ENCODE measurements around the gene RBM27. TPM values are rescaled to one million over a fixed set of nuclear protein-coding genes. Genes with fewer than 3 reads are reported as not detected.
A peak's percentile ranks its signal among the peaks of the same experiment; 100 is the strongest.
"Not testable (repeated sequence)": the region's sequence is repeated elsewhere in the genome, so short reads cannot be mapped to it uniquely, and the experiment has no call there.

The RBM27 gene
- total and polyA plus RNA-seq, 7 donors, result 5.4 to 30.9 (median 20.1) TPM

DNA sequence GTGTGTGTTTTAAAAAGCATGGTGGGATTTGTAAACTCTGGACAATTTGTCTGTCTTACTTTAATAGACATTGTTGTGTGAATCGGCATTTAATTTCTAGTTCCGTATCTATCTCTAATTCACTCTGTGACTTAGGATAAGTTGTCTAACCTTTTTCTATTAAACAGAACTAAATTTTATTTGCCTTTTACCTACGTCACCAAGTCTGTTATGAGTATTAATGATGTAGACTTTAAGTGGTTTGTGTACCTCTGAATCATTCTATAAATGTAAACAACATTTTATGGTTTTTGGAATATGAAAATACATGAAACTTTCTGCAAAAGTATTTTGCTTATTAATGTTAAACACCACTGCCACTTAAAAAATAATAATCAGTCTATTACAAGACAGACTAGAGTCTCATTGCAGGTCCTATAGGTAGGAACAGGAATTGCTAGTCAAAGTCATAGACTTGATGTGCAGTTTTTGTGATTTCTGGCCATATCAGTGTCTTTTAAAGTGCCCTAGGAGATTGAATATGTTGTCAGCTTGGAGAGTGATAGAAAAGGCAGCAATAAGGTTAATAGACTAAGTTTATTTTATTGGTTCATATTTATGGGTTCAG is 5.6 kb downstream of the RBM27 start:
- TF ChIP-seq POLR2A (IDR thresholded peaks at IDR 0.05) (no peak), EP300 (IDR thresholded peaks at IDR 0.05) (peak in 1 of 4 donors; percentile 18)
- Histone ChIP-seq H3K4me3 (no peak overlapping the region), H3K27me3 (no peaks in the 10 kb centered on the region), H3K4me1 (peaks cover 0 to 65% (median 48%) of the 10 kb centered on the region in 4 donors), H3K27ac (peak overlapping the region in 3 of 4 donors; percentile 5 to 50 (median 38)), H3K36me3 (no peaks in the 10 kb centered on the region), H3K9me3 (no peaks in the 10 kb centered on the region)
- no peak for DNase-seq
- intact Hi-C loops (cut with DNase I), result loop anchor here (10.0 kb wide), 1 partner anchor 236 kb away; the partner anchor contains the start of gene TCERG1
- WGBS, 2 donors, result 77 to 83% methylated on average over 3 of the region's 3 CpGs

DNA sequence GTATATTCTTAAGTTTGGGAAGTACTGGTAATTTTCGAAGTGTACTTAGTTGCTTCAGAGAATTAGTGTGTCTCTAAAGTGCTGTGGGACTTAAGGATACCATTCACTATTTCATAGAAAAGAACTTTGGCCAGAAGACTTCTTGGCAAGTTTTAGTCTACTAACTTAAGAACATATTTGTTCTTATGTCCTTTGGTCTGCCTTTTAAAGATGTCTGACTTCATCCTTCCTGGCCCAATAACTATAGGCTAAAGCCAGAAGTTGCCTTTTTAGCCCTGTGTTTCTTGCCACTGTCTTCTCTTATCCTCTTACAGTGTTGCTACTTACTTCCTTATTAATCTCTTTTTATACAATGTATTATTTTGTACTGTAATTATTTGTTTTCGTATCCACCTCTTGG is 6.3 kb downstream of the RBM27 start:
- 77 to 81% methylated on average over 2 of the region's 2 CpGs for WGBS, 2 donors
- H3K9me3 ChIP-seq, result no peaks in the 10 kb centered on the region
- peaks cover 0 to 67% (median 41%) of the 10 kb centered on the region in 4 donors for H3K4me1 ChIP-seq
- H3K27ac ChIP-seq, result peak overlapping the region in 3 of 4 donors; percentile 5 to 50 (median 38)
- no peak for TF ChIP-seq EP300 (IDR thresholded peaks at IDR 0.05)
- TF ChIP-seq POLR2A (IDR thresholded peaks at IDR 0.05), result no peak
- TF ChIP-seq, protein P1, sequence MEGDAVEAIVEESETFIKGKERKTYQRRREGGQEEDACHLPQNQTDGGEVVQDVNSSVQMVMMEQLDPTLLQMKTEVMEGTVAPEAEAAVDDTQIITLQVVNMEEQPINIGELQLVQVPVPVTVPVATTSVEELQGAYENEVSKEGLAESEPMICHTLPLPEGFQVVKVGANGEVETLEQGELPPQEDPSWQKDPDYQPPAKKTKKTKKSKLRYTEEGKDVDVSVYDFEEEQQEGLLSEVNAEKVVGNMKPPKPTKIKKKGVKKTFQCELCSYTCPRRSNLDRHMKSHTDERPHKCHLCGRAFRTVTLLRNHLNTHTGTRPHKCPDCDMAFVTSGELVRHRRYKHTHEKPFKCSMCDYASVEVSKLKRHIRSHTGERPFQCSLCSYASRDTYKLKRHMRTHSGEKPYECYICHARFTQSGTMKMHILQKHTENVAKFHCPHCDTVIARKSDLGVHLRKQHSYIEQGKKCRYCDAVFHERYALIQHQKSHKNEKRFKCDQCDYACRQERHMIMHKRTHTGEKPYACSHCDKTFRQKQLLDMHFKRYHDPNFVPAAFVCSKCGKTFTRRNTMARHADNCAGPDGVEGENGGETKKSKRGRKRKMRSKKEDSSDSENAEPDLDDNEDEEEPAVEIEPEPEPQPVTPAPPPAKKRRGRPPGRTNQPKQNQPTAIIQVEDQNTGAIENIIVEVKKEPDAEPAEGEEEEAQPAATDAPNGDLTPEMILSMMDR (IDR thresholded peaks at IDR 0.05), result no peak
- TF ChIP-seq POLR2AphosphoS5 (IDR thresholded peaks at IDR 0.05), result no peak
- no peak overlapping the region for H3K4me3 ChIP-seq
- no peak for DNase-seq
- intact Hi-C loops (cut with DNase I), result loop anchor here (10.0 kb wide), 1 partner anchor 235 kb away; the partner anchor contains the start of gene TCERG1
- H3K36me3 ChIP-seq, result no peaks in the 10 kb centered on the region
- no peaks in the 10 kb centered on the region for H3K27me3 ChIP-seq

DNA sequence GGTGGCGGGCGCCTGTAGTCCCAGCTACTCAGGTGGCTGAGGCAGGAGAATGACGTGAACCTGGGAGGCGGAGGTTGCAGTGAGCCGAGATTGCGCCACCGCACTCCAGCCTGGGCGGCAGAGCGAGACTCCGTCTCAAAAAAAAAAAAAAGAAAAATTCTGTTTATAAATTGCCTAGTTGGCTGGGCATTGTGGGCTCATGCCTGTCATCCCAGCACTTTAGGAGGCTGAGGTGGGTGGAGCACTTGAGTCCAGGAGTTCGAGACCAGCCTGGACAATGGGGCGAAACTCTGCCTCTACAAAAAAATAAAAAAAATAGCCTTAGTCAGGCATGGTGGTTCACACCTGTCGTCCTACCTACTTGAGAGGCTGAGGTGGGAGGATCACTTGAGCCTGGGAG is 7.4 kb downstream of the RBM27 start:
- H3K9me3 ChIP-seq; H3K4me3 ChIP-seq; intact Hi-C loops (cut with DNase I); H3K27me3 ChIP-seq; DNase-seq; H3K36me3 ChIP-seq; H3K27ac ChIP-seq: not testable (repeated sequence)
- peaks cover 0 to 57% (median 30%) of the 10 kb centered on the region in 4 donors for H3K4me1 ChIP-seq
- 96 to 97% methylated on average over 13 of the region's 13 CpGs for WGBS, 2 donors

DNA sequence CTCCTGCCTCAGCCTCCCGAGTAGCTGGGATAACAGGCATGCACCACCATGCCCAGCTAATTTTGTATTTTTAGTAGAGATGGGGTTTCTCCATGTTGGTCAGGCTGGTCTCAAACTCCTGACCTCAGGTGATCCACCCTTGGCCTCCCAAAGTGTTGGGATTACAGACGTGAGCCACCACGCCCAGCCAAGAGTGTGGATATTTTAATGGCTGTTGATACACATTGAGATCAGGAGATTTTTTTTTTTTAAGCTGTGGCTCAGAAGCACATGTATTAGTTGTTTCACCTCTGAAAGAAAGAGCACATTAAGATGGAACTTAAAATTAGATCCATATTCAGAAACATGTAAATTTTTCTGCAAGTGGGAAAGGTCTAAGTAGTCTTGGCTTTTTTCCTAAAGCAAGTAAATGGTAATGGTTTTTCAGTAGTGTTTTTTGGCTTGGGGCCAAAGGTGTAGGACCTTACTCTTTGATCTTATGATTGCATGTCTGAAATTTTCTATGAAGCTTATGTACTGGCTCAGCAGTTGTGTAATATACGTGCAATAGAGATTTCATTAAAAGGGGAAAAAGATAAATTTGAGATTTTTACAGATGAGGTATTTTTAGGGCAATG is 9.9 kb downstream of the RBM27 start:
- intact Hi-C loops (cut with DNase I), result no loop called here
- no peak overlapping the region for H3K27ac ChIP-seq
- TF ChIP-seq, protein P1 (IDR thresholded peaks at IDR 0.05), result no peak
- TF ChIP-seq POLR2A (IDR thresholded peaks at IDR 0.05) (no peak), POLR2AphosphoS5 (IDR thresholded peaks at IDR 0.05) (no peak), EP300 (IDR thresholded peaks at IDR 0.05) (no peak)
- no peak for DNase-seq
- H3K4me3 ChIP-seq, result no peak overlapping the region
- H3K4me1 ChIP-seq, result peaks cover 0 to 39% (median 17%) of the 10 kb centered on the region in 4 donors
- no peaks in the 10 kb centered on the region for H3K36me3 ChIP-seq
- 37 to 67% methylated on average over 4 of the region's 4 CpGs for WGBS, 2 donors
- H3K9me3 ChIP-seq, result no peaks in the 10 kb centered on the region
- no peaks in the 10 kb centered on the region for H3K27me3 ChIP-seq

DNA sequence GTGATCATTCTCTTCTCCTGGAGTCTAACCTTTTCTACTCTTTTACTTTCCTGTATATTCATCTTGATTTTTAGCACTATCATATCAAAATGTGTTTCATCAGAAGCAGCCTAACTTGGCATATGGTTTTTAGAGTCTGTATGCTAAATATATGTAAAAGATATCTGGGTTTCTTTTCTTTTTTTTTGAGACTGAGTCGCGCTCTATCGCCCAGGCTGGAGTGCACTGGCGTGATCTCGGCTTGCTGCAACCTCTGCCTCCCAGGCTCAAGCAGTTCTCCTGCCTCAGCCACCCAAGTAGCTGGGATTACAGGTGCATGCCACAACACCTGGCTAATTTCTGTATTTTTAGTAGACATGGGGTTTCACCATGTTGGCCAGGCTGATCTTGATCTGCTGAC is 11.5 kb downstream of the RBM27 start:
- H3K27me3 ChIP-seq; H3K9me3 ChIP-seq; intact Hi-C loops (cut with DNase I); H3K4me3 ChIP-seq; H3K27ac ChIP-seq; DNase-seq; H3K36me3 ChIP-seq: not testable (repeated sequence)
- WGBS, 2 donors, result 91 to 93% methylated on average over 5 of the region's 5 CpGs
- H3K4me1 ChIP-seq, result peaks cover 0 to 23% (median 3%) of the 10 kb centered on the region in 4 donors

DNA sequence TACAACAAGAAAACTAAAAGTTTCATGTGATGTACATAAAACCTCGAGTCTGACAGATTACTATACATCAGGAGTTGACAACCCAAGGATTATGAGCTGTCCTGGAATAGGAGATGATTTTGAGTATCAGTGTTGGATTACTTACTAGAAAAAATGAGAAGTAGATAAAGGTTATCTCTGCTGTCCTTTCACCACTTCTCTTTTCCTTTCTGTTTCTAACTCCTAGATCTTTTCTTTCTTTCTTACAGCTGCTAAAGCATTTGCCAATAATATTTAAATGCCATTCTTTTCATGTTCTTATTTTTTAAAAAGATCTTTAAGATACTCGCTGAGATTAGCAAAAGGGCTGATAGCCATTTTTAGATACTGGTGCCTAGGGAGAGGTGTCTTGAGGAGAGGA is 14.8 kb downstream of the RBM27 start:
- no peak overlapping the region for H3K27ac ChIP-seq
- H3K4me1 ChIP-seq, result peaks cover 0 to 15% (median 0%) of the 10 kb centered on the region in 4 donors
- DNase-seq, result no peak
- 56 to 76% methylated on average over 2 of the region's 2 CpGs for WGBS, 2 donors
- H3K36me3 ChIP-seq, result peaks cover 0 to 26% (median 3%) of the 10 kb centered on the region in 4 donors
- no peaks in the 10 kb centered on the region for H3K27me3 ChIP-seq
- no peak overlapping the region for H3K4me3 ChIP-seq
- intact Hi-C loops (cut with DNase I), result no loop called here
- H3K9me3 ChIP-seq, result no peaks in the 10 kb centered on the region
- TF ChIP-seq, protein P1 (IDR thresholded peaks at IDR 0.05), result no peak
- TF ChIP-seq EP300 (IDR thresholded peaks at IDR 0.05), result no peak
- TF ChIP-seq POLR2A (IDR thresholded peaks at IDR 0.05), result no peak
- no peak for TF ChIP-seq POLR2AphosphoS5 (IDR thresholded peaks at IDR 0.05)
